Stromal cell of bone marrow (primary cell): ENCODE data around the gene KLF3.

Experiments
- DNase-seq: peaks from one replicate; pipeline ENCODE4 v3.0.0-alpha.2; 2012; ENCODE audit warnings: low read depth

The KLF3 gene

DNA sequence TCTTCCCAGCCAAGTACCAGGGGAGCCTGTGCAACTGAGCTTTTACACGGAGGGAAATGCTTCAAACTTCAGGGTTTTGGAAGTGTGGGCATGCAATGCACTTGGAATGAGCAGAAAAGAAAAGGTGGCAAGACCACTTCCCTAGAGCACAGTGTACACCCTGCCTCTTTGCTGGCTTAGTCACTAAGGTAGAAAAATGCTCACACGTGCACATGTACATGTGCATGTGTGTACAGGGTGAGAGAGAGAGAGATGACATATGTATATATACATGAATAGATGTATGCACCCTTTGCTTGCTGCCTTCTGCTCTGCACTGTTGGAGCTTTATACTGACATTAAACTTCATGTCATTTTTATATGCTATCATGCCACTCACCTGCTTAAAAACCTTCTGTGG, 7.9 kb upstream of the KLF3 start:
- DNase-seq: no peak

DNA sequence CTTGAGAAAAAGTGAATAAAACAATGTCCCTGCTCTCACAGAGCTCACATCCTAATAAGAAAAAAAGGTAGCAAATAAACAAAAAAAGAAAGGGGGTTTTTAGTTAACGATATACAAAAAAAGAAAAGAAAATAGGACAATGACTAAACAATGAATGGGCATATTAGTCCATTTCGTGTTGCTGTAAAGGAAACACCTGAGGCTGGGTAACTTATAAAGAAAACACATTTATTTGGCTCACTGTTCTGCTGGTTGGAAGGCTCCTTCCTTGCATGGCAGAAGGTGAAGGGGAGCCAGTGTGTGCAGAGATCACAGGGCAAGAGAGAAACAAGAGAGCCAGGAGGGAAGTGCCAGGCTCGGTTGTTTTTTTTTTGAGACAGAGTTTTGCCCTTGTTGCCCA, 4.7 kb upstream of the KLF3 start:
- no peak for DNase-seq

- DNase-seq: no peak
These were observed 3.2 kb upstream of the KLF3 start for GRCh38 chr4:38660838-38661237.

GRCh38 chr4:38661371-38661770, 2.6 kb upstream of the KLF3 start:
- no peak for DNase-seq

DNA sequence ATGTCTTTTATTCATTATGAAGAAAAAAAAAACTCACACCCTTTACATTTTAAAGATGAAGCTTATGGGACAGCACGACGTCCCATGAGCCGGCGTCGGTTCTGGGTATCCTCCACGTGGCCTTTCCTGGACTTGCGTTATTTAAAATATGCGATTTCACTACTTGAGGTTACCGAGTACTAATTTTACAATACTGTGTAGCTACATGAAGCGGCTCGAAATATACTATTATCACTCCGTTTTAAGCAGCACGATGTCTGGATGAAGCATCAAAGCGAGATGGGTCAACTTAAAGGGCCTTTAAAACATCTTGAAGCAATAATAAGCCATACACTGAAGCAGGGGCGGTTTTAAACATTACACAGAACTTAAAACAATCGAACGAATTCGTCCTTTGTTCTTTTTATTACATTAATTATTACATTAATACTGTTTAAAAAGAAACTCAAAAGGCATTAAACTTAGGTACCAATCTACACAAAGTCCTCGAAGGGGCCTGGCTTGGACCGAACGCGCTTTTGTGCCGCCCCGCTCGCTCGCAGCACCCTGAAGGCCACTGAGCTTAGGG, 1.4 kb upstream of the KLF3 start:
- no peak for DNase-seq

DNA sequence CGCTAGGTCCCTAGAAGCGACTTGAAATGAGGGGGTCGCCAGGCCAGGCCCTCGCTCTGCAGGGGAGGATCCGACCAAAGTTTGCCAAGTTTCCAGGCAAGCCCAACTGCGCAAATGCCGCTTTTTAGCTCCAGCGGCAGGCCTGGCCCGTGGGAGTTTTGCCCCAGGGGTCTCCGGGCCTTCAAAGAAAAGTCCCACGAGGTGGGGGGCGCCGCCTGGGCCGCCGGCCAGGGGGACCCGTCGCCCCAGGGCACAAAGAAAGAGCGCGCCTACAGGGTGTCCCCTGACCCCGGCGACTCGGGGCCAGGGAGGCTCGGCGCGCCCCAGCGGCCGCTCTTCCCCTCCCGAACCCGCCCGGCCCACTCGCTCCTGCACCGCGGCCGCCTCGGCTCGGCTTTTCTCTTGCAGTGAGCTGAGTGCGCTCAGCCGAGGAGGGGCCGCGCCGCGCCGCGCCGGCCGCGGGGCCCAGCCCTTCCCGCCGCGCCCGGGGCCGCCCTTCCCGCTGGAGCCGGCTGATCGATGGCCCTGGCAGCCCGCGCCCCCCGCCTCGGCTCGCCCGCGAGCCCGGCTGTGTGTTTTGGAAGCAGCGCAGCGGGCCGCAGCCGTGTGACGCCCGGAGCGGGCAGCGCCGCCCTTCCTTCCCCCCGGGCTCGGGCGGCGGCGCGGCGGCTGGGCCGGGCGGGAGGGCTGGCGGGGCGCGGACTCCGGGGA, 754 bp upstream of the KLF3 start:
- no peak for DNase-seq

DNA sequence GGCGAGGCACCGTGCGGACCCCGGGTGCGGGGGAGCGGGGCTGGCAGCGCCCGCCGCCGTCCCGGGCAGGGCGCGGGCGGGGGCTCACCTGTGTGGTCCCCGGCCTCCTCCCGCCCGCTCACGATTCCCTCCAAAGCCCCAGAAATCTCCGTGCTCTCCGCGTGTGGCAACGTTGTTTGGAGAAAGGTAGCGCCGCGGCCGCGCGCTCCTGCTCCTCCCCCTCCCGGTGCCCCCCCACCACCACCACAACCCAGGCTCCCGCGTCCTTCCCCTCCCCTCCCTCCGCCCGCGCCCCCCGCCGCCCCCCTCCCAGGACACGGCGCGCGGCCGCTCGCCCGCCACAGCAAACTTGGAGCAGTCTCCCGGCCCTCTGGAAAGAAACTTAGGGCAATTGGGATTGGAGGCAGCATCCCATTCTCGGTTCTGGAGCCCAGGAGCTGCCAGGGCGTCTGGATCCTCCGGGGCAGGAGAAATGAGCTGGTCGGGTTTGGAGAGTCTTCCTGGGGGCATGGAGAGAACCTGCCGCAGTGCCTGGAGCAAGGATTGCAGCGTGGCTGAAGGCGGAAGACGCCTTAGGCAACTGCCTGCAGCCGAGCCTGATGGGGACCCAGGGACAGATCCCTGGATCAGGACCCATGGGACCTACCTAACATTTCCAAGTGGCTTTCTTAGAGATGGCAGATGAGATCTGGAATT, 855 bp downstream of the KLF3 start:
- DNase-seq: no peak

DNA sequence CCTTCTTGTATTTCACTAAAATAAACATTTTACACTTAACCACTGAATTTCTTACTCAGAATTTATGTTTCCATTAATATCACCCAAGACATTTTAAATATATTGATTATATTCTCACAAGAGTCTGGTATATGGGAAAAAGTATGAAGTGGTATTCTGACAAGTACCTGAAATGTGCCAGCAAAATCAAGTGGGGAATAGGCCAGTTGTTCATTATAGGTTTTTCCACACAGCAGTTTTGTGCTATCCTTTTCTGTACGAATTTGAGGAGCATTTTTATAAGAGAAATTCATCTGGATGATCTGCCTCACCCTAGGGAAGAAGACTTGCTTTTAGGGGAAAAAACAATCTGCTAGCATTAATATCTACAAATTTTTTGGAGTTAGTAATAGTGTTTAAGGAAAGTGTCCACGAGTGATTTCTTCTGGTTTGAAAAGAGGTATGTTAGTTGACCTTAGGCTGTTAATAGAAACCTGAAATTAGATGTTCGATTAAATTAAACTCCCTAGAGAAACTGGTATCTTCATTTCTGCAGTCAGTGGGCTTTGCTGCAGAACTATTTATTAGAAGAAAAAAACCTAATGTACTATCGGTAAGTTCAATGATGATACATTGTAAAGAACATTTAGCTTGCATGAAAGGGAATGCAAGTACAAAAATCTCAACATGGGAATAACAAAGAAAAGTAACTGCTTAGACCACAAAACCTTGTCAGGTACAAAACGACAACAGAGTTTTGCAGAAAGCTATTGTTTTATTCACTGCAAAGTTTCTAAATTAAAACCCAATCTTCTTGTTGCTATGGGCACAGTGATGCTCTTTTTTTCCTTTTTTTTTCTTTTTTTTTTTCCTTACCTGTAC, 1.8 kb downstream of the KLF3 start:
- DNase-seq: no peak

DNA sequence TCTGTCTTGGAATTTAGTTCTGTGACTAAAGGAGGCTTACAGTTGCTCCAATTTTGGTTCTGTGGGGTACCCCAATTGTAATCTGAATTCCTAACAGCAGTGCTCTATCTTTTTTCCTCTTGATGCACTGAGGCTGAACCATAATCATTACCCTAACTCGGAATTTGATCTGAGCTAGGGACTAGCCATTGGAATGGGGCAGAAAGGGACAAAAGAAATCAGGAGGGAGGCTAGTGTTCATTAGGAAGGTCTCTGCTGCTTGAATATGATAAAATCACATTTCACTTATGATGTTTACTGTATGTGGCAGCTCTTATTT, 2.7 kb downstream of the KLF3 start:
- DNase-seq: no peak

DNA sequence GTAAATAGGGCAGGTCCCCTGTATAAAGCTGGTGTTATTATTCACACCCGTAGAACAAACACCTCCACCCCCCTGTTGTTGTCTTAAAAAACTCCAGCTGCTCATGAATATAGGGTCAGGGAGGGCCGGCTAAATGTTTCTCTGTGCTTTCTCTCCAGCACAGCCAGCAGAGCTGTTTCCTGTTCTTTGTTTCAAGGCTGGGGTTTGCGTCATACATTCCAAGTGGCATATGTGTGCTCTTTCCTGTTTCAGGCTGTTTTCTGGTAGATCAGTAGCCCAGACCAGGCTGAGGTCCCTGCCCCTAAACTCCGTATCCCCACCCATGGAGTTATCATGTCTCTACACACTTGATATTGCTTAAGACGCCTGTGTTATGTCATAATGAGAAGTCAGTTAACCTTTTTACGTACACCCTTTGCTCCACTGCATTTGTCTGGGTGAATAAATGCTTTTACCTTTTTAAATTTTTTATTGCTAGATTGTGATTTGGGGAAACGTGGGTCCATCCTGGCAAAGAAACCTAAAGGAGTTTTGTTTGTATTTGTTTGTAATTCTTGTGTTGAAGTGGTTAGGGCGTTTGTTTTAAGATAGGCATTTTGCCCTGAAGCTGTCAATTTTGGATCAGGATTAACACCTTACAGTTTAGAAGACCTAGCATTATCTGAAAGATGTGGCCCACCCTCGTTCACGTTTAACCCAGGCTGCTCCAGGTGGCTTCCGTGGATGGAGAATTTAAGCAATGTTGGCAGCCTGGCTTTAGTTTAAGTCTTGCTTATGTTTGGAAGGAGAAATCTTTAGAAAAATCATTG, 3.3 kb downstream of the KLF3 start:
- DNase-seq: peak; percentile 95

GRCh38 chr4:38668203-38668971, 4.4 kb downstream of the KLF3 start:
- DNase-seq: no peak

GRCh38 chr4:38669208-38669607, 5.2 kb downstream of the KLF3 start:
- no peak for DNase-seq

DNA sequence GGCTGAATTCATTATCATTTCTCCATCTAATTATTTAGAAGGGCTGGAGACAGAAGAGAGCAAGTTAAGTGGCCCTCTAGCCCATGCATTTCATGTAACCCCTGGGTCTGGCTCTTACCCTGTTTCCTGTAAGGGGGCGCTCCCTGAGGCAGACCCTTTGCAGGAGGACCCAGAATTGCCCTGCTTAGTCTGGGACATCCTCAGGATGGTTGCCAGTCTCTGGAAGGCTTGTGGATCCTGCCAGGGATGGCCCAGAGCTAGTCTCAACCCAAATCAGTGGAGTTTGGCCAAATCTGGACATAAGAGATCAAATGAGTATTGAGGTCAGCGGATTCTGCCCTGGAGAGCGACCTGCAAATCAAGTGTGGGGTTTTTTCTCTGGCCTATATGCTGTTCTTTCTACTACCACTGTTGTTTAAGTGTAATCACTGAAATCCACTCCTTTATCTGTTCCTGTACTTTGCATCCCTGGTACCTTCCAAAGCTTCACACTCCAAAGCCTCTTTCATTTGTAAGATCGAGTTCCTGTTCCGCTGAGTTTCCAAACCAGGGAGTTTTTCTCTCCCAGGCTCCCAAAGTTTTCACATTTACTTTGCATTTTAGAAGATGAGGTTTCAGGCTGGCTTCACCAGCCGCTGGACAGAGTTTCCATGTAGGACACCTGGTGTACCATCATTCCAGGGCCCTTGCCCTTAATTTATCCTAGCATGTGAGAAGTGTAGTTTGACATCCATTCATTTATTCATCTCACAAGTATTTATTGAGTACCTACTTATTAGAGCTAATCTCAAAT, 6.3 kb downstream of the KLF3 start:
- DNase-seq: no peak

DNA sequence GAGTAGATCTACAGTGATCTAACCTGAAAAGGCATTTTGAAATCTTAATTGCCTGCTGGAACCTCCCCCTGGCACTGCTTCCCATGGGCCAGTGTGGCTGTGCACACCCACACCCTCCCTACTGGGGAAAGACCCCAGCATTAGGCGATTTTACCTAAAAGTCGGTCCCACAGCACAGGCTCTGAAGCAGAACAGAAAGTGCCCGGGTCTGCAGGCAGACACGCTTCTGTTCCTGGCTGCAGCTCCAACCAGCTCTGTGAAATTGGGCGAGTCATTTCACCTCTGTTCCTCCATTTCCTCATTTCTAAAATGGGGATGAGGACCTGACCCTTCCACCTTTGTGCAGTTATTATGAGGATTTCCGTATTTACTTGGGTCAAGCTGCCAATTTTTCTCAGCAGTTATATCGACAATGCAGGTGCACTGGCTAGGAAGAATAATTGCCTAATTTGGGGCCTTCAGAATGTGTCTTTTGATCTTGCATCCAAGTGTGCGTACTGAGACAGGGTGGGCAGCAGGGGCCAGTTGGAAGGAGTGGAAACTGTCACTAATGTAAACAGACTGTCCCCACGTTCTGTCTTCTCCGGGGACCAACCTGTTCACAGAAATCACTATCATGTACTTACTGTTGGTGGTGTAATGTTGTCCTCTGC, 7.1 kb downstream of the KLF3 start:
- no peak for DNase-seq

DNA sequence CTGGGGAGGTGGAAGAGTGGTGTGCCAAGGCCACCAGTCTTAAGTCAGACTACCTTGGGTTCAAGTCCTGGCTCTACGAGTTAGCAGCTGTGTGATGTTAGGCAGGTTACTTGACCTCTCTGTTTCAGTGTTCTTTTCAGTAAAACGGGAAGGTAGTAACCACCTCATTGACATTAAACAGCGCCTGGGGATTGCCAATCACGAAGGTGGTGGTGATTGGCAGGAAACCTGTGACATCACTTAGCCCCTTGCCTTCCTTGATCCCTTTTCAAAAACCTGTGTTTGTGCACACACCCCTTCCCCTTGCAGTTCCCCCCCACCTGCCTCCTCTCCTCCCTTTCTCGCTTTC, 7.6 kb downstream of the KLF3 start:
- no peak for DNase-seq

DNA sequence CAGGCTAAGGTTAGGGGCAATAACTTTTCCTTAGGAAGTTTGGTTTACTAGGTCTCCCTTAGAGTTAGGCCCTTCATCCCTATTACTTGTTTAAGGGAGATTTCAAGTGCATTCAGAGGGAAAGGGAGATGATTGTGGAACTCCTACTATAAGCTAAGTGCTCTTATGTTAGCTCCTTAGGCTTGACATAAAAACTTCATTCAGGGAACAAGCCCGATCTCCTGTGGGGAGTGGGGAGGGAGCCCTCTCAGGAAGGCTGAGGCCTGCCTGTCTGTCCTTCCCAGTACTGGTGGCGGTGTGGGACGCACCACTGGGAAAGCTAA, 8.0 kb downstream of the KLF3 start:
- no peak for DNase-seq

DNA sequence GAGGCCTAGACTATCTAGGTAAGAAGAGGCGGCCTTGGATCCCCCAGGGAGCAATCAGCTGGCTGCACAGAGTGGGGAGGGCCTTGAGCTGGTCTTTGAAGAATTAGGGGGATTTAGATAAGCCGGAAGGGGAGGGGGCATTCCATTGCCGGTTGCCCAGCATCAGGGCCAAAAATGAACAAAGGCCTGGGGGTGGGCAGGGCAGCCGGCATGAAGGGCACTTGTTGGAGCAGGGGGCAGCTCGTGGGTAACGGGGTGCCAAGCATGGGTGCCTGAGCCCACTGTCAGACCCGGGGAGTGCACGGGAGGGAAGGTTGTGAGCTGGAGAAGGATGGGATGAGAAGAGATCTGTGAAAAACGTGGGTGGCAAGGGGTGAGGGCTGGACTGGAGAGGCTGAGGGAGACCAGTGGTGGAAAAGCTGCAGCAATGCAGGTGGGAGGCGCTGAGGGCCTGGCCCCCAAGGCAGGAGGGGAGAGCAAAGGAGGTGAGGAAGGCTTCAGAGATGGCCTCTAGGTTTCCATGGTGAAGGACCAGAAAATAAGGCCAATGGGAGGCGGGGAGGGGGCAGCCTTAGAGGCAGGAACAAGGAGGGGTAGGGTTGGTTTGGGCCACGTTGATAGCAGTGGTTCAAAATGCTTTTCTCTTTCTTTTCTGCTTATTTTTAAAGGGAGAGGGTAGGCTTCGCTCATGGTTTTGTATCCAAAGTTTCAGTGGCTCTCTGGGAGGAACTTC, 8.6 kb downstream of the KLF3 start:
- DNase-seq: no peak

DNA sequence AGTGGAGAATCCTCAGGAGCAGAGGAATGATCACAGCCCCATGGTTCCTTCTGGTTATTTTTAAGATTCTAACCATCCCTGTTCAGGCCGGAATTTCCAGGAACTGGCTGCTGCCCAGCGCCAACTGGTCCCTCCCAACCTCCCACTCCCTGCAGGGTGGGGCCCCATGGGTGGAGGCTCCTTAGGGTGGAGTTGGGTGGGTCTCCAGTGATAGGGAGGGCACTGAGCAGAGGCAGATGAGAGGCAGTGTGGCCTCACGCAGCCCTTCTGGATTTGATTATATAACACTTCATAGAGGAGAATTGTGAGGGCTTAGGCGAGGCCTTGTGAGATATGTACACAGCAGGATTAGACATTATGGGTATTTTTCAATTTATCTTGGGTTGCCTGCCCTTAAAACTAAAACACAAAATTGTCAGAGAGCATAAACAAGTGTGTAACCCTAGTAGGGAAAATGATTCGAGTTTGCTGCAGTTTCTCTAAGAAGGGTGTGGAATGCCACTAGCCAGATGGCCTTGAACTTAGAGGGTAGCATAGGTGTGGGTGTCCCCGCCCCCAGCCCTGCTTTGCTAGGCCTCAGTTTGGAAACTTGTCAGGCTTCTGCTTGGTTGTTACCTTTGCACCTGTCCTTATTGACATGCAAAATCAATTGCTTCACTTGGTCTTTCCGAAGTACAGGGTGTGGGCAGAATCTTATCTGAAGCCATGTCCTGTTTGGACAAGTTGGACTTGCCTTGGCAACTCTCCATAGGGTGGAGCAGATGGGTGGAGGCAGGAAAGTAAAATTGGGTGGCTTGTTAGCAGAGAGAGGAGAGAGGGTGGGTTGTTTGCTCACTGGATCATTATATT, 9.4 kb downstream of the KLF3 start:
- DNase-seq: no peak
